NT2/D1 (cell line): ENCODE results near the gene METTL21C.

ENCODE experiments used
- DNase-seq: peaks from one replicate; pipeline ENCODE4 v3.0.0-alpha.2; 2011; ENCODE audit warnings: low read depth, low spot score
- H3K27me3 ChIP-seq: 2 replicates; pipeline ENCODE4 v1.6.0; 2011; ENCODE audit warnings: mild to moderate bottlenecking; ENCODE audit not compliant: insufficient read length, insufficient read depth
- H3K36me3 ChIP-seq: 2 replicates; pipeline ENCODE4 v1.6.1; 2011; ENCODE audit warnings: mild to moderate bottlenecking, low read length, mixed read lengths; ENCODE audit not compliant: insufficient read depth, insufficient read length
- H3K4me1 ChIP-seq: 2 replicates; pipeline ENCODE4 v1.5.1; 2011; ENCODE audit not compliant: insufficient read depth, insufficient read length
- H3K4me3 ChIP-seq: 2 replicates; pipeline ENCODE4 v1.5.1; 2011; ENCODE audit warnings: low read depth; ENCODE audit not compliant: insufficient read length
- H3K9ac ChIP-seq: 2 replicates; pipeline ENCODE4 v1.6.0; 2011; ENCODE audit warnings: low read depth; ENCODE audit not compliant: insufficient read length
- H3K9me3 ChIP-seq: 2 replicates; pipeline ENCODE4 v1.5.1; 2011; ENCODE audit warnings: mild to moderate bottlenecking, low read length; ENCODE audit not compliant: insufficient read depth
- SUZ12 ChIP-seq: IDR thresholded peaks from 2 replicates; pipeline ENCODE4 v1.6.1; 2011; ENCODE audit not compliant: insufficient read length, insufficient read depth; ENCODE audit errors: extremely low read depth
- YY1 ChIP-seq: IDR thresholded peaks from 2 replicates; pipeline ENCODE4 v1.6.1; 2011; ENCODE audit not compliant: insufficient read length, insufficient read depth
- ZNF274 ChIP-seq: IDR thresholded peaks from 2 replicates; pipeline ENCODE4 v1.6.1; 2011; ENCODE audit warnings: mild to moderate bottlenecking, low read depth, low read length

Gene METTL21C

DNA sequence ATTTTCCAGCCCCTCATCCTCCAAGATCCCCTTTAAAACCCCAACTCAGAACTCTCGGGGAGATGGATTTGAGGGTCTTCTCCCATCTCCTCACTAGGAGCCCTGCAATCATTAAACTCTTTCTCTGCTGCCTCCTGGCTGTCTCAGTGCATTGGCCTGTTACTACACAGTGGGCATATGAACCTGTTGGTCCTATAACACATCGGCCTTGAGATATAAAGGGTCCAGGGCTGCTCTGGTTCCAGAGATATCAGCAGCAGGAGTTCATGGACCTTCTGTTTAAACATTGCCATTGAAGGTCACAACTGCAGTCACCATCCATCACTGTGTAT, 3.8 kb upstream of the METTL21C start:
- no peak for DNase-seq
- TF ChIP-seq ZNF274 (no peak), SUZ12 (no peak), YY1 (no peak)
- Histone ChIP-seq H3K4me3 (no peak overlapping the region), H3K27me3 (no peaks in the 10 kb centered on the region), H3K4me1 (no peaks in the 10 kb centered on the region), H3K9ac (no peak overlapping the region), H3K9me3 (peaks cover 8% of the 10 kb centered on the region; the same call in 1 of the 2 replicates), H3K36me3 (no peaks in the 10 kb centered on the region)

GRCh38 chr13:102697929-102698648, 3.2 kb upstream of the METTL21C start:
- DNase-seq: no peak
- H3K36me3 ChIP-seq: no peaks in the 10 kb centered on the region
- no peaks in the 10 kb centered on the region for H3K4me1 ChIP-seq
- H3K4me3 ChIP-seq: no peak overlapping the region
- no peak for TF ChIP-seq SUZ12
- TF ChIP-seq YY1: no peak
- TF ChIP-seq ZNF274: no peak
- H3K9me3 ChIP-seq: peaks cover 8% of the 10 kb centered on the region; the same call in 1 of the 2 replicates
- H3K9ac ChIP-seq: no peak overlapping the region
- H3K27me3 ChIP-seq: no peaks in the 10 kb centered on the region

- no peak overlapping the region for H3K4me3 ChIP-seq
- no peak overlapping the region for H3K9ac ChIP-seq
- no peaks in the 10 kb centered on the region for H3K4me1 ChIP-seq
- no peak for TF ChIP-seq SUZ12
- TF ChIP-seq YY1: no peak
- TF ChIP-seq ZNF274: no peak
- peaks cover 8% of the 10 kb centered on the region; the same call in 1 of the 2 replicates for H3K9me3 ChIP-seq
- no peaks in the 10 kb centered on the region for H3K36me3 ChIP-seq
- H3K27me3 ChIP-seq: no peaks in the 10 kb centered on the region
- DNase-seq: no peak
Observed at GRCh38 chr13:102697264-102697663, 2.4 kb upstream of the METTL21C start.

DNA sequence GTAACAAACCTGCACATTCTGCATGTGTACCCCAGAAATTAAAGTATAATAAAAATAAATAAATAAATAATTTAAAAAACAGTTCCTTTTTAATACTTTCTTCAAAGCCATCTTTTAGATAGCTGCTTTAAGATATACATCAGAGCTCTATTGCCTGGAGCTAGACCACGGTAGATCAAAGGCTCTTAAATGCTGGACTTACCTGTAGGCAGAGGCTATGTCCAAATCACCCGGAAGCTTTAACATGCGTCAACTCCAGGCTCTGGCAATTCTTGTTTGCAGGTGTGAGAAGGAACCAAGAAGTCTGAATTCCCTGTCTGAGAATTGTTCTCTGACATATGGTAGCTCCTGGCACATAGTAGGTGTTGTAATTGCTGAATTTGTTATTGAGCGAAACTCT, 1.6 kb upstream of the METTL21C start:
- TF ChIP-seq SUZ12 (no peak), ZNF274 (no peak), YY1 (no peak)
- Histone ChIP-seq H3K27me3 (no peaks in the 10 kb centered on the region), H3K9ac (no peak overlapping the region), H3K36me3 (no peaks in the 10 kb centered on the region), H3K9me3 (peaks cover 8% of the 10 kb centered on the region; the same call in 1 of the 2 replicates), H3K4me3 (no peak overlapping the region), H3K4me1 (no peaks in the 10 kb centered on the region)
- DNase-seq: no peak

DNA sequence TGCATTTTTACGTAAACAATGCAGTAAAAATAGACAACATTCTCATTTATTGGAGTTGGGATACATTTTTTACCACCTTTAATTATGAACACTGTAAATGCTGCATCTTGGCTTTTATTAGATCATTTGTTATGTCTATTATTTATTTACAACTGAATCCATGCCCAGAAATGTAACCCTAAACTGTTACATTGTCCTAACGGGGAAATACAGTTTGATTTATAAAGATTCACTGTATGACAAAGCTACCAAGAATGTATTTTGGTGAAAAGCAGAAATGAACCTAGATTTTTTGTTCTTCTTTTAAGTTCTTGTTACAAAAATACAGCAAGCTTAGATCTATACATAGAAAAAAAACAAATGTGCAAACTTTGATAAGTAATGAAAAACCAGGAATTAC, 1.1 kb downstream of the METTL21C start:
- no peak for DNase-seq
- no peaks in the 10 kb centered on the region for H3K36me3 ChIP-seq
- H3K4me1 ChIP-seq: no peaks in the 10 kb centered on the region
- no peak overlapping the region for H3K4me3 ChIP-seq
- H3K9me3 ChIP-seq: 0 out of 2 replicates have a peak, but pooled peaks cover 4% of the 10 kb centered on the region
- no peaks in the 10 kb centered on the region for H3K27me3 ChIP-seq
- no peak overlapping the region for H3K9ac ChIP-seq
- TF ChIP-seq YY1: no peak
- no peak for TF ChIP-seq ZNF274
- TF ChIP-seq SUZ12: no peak

DNA sequence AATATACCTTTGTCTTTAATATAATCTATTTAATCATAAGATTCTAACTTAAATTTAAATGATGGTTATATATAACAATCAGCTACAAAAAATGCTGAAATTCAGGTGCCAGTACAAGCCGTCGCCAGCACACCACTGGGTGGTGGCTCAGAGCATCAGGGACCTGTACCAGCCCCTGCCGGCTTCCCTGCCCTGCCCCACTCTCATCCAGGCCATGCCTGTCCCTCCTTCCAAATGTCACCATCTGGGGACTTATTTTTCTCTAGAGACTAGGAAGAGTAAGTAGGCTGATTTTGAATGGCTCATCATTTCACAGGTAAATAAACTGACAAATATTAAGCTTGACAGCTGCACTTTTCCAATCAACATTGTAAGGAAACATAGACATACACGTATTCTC, 1.6 kb downstream of the METTL21C start:
- no peaks in the 10 kb centered on the region for H3K9me3 ChIP-seq
- no peaks in the 10 kb centered on the region for H3K4me1 ChIP-seq
- no peak overlapping the region for H3K9ac ChIP-seq
- no peaks in the 10 kb centered on the region for H3K27me3 ChIP-seq
- no peaks in the 10 kb centered on the region for H3K36me3 ChIP-seq
- TF ChIP-seq YY1 (no peak), ZNF274 (no peak), SUZ12 (no peak)
- no peak overlapping the region for H3K4me3 ChIP-seq
- no peak for DNase-seq

GRCh38 chr13:102692491-102692826, 2.4 kb downstream of the METTL21C start:
- H3K27me3 ChIP-seq: no peaks in the 10 kb centered on the region
- H3K9me3 ChIP-seq: no peaks in the 10 kb centered on the region
- TF ChIP-seq ZNF274: no peak
- no peak for TF ChIP-seq SUZ12
- TF ChIP-seq YY1: no peak
- H3K4me1 ChIP-seq: no peaks in the 10 kb centered on the region
- no peak overlapping the region for H3K9ac ChIP-seq
- no peak for DNase-seq
- no peak overlapping the region for H3K4me3 ChIP-seq
- no peaks in the 10 kb centered on the region for H3K36me3 ChIP-seq

- TF ChIP-seq SUZ12 (no peak), YY1 (no peak), ZNF274 (no peak)
- H3K4me1 ChIP-seq: no peaks in the 10 kb centered on the region
- H3K36me3 ChIP-seq: no peaks in the 10 kb centered on the region
- DNase-seq: no peak
- no peaks in the 10 kb centered on the region for H3K27me3 ChIP-seq
- H3K4me3 ChIP-seq: no peak overlapping the region
- no peaks in the 10 kb centered on the region for H3K9me3 ChIP-seq
- H3K9ac ChIP-seq: no peak overlapping the region
Observed at GRCh38 chr13:102690883-102691282, 4.0 kb downstream of the METTL21C start.
